SU-DHL-6 (cell line): ENCODE data around the gene GNB3.

Experiments used
- H2AFZ ChIP-seq: fragments of 200-600 bp; sonication (generic); 2 replicates; pipeline ENCODE4 v1.6.1; 2014; ENCODE audit warnings: low read depth, mild to moderate bottlenecking, moderate library complexity, mixed read lengths, antibody characterized with exemption, low read length; ENCODE audit not compliant: severe bottlenecking
- H3F3A ChIP-seq: fragments of 200-600 bp; shearing (Covaris generic); 2 replicates; pipeline ENCODE4 v1.6.0; 2016; ENCODE audit warnings: antibody characterized with exemption, mild to moderate bottlenecking; ENCODE audit not compliant: insufficient read depth
- H3K27ac ChIP-seq: fragments of 200-600 bp; sonication (generic); 2 replicates; pipeline ENCODE4 v1.5.1; 2016; ENCODE audit warnings: low read depth, mild to moderate bottlenecking, low read length, moderate library complexity, mixed read lengths
- H3K27me3 ChIP-seq: fragments of 200-600 bp; sonication (generic), shearing (Covaris generic); 2 replicates; pipeline ENCODE4 v1.6.0; 2014; ENCODE audit warnings: mild to moderate bottlenecking, low read length
- H3K36me3 ChIP-seq: fragments of 200-600 bp; sonication (generic); 2 replicates; pipeline ENCODE4 v1.6.1; 2014; ENCODE audit warnings: mild to moderate bottlenecking, low read length, mixed read lengths
- H3K4me2 ChIP-seq: fragments of 300-600, 200-600 bp; shearing (Covaris generic), sonication (generic); 2 replicates; pipeline ENCODE4 v1.6.0; 2014; ENCODE audit warnings: low read length, low read depth, mild to moderate bottlenecking; ENCODE audit not compliant: poor library complexity, severe bottlenecking
- H3K4me3 ChIP-seq: fragments of 200-600 bp; sonication (generic); 2 replicates; pipeline ENCODE4 v1.5.1; 2014; ENCODE audit warnings: antibody characterized with exemption, low read length, mild to moderate bottlenecking, mixed read lengths; ENCODE audit not compliant: insufficient read depth, poor library complexity, severe bottlenecking
- H3K79me2 ChIP-seq: fragments of 200-600 bp; sonication (generic); 2 replicates; pipeline ENCODE4 v1.6.1; 2014; ENCODE audit warnings: mild to moderate bottlenecking, low read length, moderate library complexity; ENCODE audit not compliant: insufficient read depth
- H3K9ac ChIP-seq: fragments of 200-600 bp; sonication (generic); 2 replicates; pipeline ENCODE4 v1.7.0; 2014; ENCODE audit warnings: mild to moderate bottlenecking, low read length
- H3K9me2 ChIP-seq: fragments of 200-600 bp; sonication (generic); replicated peaks from 2 replicates; pipeline ENCODE4 v1.6.1; 2014; ENCODE audit warnings: low read length; ENCODE audit not compliant: insufficient read depth
- H3K9me3 ChIP-seq: fragments of 200-600 bp; sonication (generic); 2 replicates; pipeline ENCODE4 v1.6.1; 2014; ENCODE audit warnings: low read length, mixed read lengths; ENCODE audit not compliant: insufficient read depth
- H4K20me1 ChIP-seq: fragments of 200-600 bp; sonication (generic); 2 replicates; pipeline ENCODE4 v1.6.1; 2014; ENCODE audit warnings: low read depth, mild to moderate bottlenecking, antibody characterized with exemption, low read length, moderate library complexity, mixed read lengths
- CTCF ChIP-seq: fragments of 200-600 bp; sonication (generic); IDR thresholded peaks from one replicate; pipeline ENCODE4 v1.5.1; 2017; ENCODE audit warnings: antibody characterized with exemption, mild to moderate bottlenecking, low read length, moderate library complexity; ENCODE audit not compliant: insufficient read depth, poor library complexity, severe bottlenecking
- EZH2phosphoT487 ChIP-seq: fragments of 200-600 bp; sonication (generic), shearing (Covaris generic); conservative IDR thresholded peaks from 2 replicates; pipeline ENCODE4 v1.6.1; 2018; ENCODE audit warnings: mild to moderate bottlenecking, antibody characterized with exemption, low read length, moderate library complexity, mixed read lengths

Gene GNB3

GRCh38 chr12:6818222-6818621, 22.5 kb upstream of the GNB3 start:
- no peaks in the 10 kb centered on the region for H3K79me2 ChIP-seq
- H3K9me3 ChIP-seq = no peaks in the 10 kb centered on the region
- H3K27me3 ChIP-seq = no peaks in the 10 kb centered on the region
- TF ChIP-seq EZH2phosphoT487 = no peak
- TF ChIP-seq CTCF = no peak
- H3K9me2 ChIP-seq = no peaks in the 10 kb centered on the region
- H2AFZ ChIP-seq = no peak overlapping the region
- no peak overlapping the region for H3K4me3 ChIP-seq
- no peak overlapping the region for H3K9ac ChIP-seq
- no peaks in the 10 kb centered on the region for H3F3A ChIP-seq
- H3K27ac ChIP-seq = no peak overlapping the region
- H3K36me3 ChIP-seq = no peaks in the 10 kb centered on the region
- no peaks in the 10 kb centered on the region for H4K20me1 ChIP-seq
- no peak overlapping the region for H3K4me2 ChIP-seq

- Histone ChIP-seq H3K9me2 (no peaks in the 10 kb centered on the region), H2AFZ (no peak overlapping the region), H4K20me1 (no peaks in the 10 kb centered on the region), H3K9me3 (no peaks in the 10 kb centered on the region), H3F3A (no peaks in the 10 kb centered on the region), H3K9ac (no peak overlapping the region), H3K4me2 (no peak overlapping the region), H3K27me3 (no peaks in the 10 kb centered on the region), H3K79me2 (no peaks in the 10 kb centered on the region), H3K4me3 (no peak overlapping the region), H3K27ac (no peak overlapping the region), H3K36me3 (no peaks in the 10 kb centered on the region)
- TF ChIP-seq EZH2phosphoT487 (no peak), CTCF (no peak)
These were observed 22.1 kb upstream of the GNB3 start for GRCh38 chr12:6818645-6819044.

- H3K79me2 ChIP-seq = no peaks in the 10 kb centered on the region
- H3F3A ChIP-seq = no peaks in the 10 kb centered on the region
- H2AFZ ChIP-seq = no peak overlapping the region
- TF ChIP-seq CTCF = no peak
- TF ChIP-seq EZH2phosphoT487 = no peak
- H3K4me2 ChIP-seq = no peak overlapping the region
- H3K36me3 ChIP-seq = no peaks in the 10 kb centered on the region
- H3K9ac ChIP-seq = no peak overlapping the region
- no peaks in the 10 kb centered on the region for H3K9me3 ChIP-seq
- no peaks in the 10 kb centered on the region for H3K27me3 ChIP-seq
- H3K4me3 ChIP-seq = no peak overlapping the region
- no peaks in the 10 kb centered on the region for H4K20me1 ChIP-seq
- no peak overlapping the region for H3K27ac ChIP-seq
- no peaks in the 10 kb centered on the region for H3K9me2 ChIP-seq
These were observed 21.4 kb upstream of the GNB3 start for GRCh38 chr12:6819106-6820030.
